Measurements from ENCODE around the gene EPC2.

The EPC2 gene

DNA sequence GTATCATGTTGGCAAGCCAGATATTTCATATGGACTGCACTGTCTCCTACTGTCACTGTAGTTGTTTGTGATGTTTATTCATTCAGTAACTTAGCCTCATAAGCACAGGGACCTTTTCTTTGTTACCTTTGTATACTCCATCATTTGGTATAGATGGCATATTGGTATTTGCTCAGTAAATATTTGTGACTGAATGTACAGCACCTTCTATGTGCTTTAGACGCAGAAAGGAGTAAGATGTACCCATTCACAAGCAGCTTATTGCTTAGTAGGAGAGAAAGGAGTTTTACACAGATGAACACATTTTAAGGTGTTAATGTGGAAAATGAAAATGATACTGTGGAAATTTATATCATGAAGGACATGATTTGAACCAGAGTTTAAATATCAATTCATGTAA lies 12.0 kb downstream of the EPC2 start (continued):
- TF ChIP-seq ZNF292 (tag by site-specific recombination; IDR thresholded peaks at IDR 0.05; ENCODE audit: borderline replicate concordance, low read depth) (no peak), KLF1 (tag by site-specific recombination; IDR thresholded peaks at IDR 0.05) (no peak), ZNF658 (tag by site-specific recombination; IDR thresholded peaks at IDR 0.05) (no peak), ZNF335 (tag by site-specific recombination; conservative IDR thresholded peaks at IDR 0.05) (no peak)

DNA sequence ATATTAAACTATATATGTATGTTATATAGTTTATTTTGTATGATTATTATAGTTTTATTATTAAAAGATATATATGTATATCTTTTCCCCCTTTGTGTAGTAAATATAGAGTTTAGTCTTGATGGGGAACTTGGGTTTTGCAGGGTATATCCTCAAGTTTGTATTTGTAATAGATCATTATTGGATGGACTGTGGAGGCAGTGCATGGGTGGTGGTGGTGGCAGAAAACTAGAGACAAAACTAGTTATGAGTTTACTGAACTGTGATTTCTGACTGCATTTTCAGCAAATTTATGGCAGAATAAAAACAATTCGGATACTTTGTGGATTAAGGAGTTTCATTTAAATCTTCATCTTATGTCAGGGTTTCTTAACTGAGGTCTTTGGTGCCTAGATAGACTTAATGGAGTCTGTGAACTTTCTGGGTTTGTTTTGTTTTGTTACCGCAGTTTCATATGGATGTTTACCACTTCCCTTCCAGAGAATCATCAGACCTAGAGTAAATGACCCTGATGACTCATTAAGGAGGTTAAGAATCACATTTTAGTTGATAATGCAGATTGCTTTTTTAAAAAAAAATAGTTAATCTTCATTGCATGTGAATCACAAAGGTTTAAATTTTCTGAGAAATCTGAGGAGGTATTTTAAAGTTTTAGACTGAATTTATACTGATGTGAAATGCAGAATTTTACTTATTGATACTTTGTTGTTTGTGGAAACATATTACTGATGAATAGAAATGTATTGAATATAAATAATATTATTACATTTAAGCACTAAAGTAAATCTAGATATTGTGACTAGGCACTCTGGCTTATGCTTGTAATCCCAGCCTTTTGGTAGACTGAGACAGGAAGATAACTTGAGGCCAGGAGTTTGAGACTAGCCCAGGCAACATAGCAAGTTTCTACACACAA lies 14.5 kb downstream of the EPC2 start:
- TF ChIP-seq, protein P1, sequence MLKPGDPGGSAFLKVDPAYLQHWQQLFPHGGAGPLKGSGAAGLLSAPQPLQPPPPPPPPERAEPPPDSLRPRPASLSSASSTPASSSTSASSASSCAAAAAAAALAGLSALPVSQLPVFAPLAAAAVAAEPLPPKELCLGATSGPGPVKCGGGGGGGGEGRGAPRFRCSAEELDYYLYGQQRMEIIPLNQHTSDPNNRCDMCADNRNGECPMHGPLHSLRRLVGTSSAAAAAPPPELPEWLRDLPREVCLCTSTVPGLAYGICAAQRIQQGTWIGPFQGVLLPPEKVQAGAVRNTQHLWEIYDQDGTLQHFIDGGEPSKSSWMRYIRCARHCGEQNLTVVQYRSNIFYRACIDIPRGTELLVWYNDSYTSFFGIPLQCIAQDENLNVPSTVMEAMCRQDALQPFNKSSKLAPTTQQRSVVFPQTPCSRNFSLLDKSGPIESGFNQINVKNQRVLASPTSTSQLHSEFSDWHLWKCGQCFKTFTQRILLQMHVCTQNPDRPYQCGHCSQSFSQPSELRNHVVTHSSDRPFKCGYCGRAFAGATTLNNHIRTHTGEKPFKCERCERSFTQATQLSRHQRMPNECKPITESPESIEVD (tag by site-specific recombination; IDR thresholded peaks at IDR 0.05) = peak; percentile 84
- peak; percentile 31; the same call in 1 of the 2 replicates for TF ChIP-seq WT1 (tag by site-specific recombination; IDR thresholded peaks at IDR 0.05)
- TF ChIP-seq, protein P2, sequence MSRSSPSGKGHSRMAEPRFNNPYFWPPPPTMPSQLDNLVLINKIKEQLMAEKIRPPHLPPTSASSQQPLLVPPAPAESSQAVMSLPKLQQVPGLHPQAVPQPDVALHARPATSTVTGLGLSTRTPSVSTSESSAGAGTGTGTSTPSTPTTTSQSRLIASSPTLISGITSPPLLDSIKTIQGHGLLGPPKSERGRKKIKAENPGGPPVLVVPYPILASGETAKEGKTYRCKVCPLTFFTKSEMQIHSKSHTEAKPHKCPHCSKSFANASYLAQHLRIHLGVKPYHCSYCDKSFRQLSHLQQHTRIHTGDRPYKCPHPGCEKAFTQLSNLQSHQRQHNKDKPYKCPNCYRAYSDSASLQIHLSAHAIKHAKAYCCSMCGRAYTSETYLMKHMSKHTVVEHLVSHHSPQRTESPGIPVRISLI (tag by site-specific recombination; IDR thresholded peaks at IDR 0.05) = 0 out of 2 replicates have a peak, but pooled peaks have one; percentile 45
- TF ChIP-seq, protein P3, sequence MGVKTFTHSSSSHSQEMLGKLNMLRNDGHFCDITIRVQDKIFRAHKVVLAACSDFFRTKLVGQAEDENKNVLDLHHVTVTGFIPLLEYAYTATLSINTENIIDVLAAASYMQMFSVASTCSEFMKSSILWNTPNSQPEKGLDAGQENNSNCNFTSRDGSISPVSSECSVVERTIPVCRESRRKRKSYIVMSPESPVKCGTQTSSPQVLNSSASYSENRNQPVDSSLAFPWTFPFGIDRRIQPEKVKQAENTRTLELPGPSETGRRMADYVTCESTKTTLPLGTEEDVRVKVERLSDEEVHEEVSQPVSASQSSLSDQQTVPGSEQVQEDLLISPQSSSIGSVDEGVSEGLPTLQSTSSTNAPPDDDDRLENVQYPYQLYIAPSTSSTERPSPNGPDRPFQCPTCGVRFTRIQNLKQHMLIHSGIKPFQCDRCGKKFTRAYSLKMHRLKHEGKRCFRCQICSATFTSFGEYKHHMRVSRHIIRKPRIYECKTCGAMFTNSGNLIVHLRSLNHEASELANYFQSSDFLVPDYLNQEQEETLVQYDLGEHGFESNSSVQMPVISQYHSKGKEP (tag by site-specific recombination; IDR thresholded peaks at IDR 0.05) = no peak
- Histone ChIP-seq H3K4me3 (ENCODE audit: low read depth, low read length) (no peak overlapping the region), H3K4me1 (ENCODE audit: control insufficient read depth, insufficient read depth, low read length) (peaks cover 21% of the 10 kb centered on the region), H3K27ac (ENCODE audit: extremely low read depth, low read depth, low read length) (no peak overlapping the region), H3K36me3 (ENCODE audit: control insufficient read depth in 2 of 2, insufficient read depth in 1 of 2, low read length in 2 of 2) (no peaks in the 10 kb centered on the region), H3K9me3 (ENCODE audit: control insufficient read depth, insufficient read depth, low read depth, low read length) (no peaks in the 10 kb centered on the region)
- CTCF ChIA-PET = no interaction called here
- POLR2A ChIA-PET = no interaction called here

DNA sequence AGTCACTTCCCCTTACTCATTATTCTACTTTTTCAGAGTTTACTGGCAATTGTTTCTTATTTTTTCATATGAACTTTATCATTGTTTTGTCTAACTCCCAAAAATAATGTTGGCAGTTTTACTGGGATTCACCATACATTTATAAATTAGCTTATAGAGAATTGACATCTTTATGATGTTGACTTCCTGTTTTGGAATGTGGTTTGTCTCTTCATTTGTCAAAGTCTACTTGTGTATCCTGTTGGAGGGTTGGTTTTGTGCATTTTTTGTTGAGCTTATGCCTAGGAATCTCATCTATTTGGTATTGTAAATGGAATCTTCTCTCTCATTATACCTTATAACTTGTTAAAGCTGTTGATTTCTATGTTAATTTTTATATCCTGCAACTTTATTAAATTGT lies 16.4 kb downstream of the EPC2 start:
- Histone ChIP-seq H3K4me3 (ENCODE audit: low read depth, low read length) (no peak overlapping the region), H3K4me1 (ENCODE audit: control insufficient read depth, insufficient read depth, low read length) (peaks cover 24% of the 10 kb centered on the region), H3K9me3 (ENCODE audit: control insufficient read depth, insufficient read depth, low read depth, low read length) (no peaks in the 10 kb centered on the region), H3K27ac (ENCODE audit: extremely low read depth, low read depth, low read length) (no peak overlapping the region), H3K36me3 (ENCODE audit: control insufficient read depth in 2 of 2, insufficient read depth in 1 of 2, low read length in 2 of 2) (no peaks in the 10 kb centered on the region)
- ChIA-PET POLR2A (no interaction called here), CTCF (interaction anchor here (0.6 to 0.7 kb wide), 2 partner anchors 12 to 71 kb away, joined by 3 read pairs; no protein-coding TSS in a partner anchor)
- TF ChIP-seq, protein P2 (tag by site-specific recombination; IDR thresholded peaks at IDR 0.05) = no peak
- no peak for TF ChIP-seq ZSCAN23 (tag by site-specific recombination; IDR thresholded peaks at IDR 0.05)
- TF ChIP-seq, protein P4, sequence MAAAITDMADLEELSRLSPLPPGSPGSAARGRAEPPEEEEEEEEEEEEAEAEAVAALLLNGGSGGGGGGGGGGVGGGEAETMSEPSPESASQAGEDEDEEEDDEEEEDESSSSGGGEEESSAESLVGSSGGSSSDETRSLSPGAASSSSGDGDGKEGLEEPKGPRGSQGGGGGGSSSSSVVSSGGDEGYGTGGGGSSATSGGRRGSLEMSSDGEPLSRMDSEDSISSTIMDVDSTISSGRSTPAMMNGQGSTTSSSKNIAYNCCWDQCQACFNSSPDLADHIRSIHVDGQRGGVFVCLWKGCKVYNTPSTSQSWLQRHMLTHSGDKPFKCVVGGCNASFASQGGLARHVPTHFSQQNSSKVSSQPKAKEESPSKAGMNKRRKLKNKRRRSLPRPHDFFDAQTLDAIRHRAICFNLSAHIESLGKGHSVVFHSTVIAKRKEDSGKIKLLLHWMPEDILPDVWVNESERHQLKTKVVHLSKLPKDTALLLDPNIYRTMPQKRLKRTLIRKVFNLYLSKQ (tag by site-specific recombination; IDR thresholded peaks at IDR 0.05; ENCODE audit: borderline replicate concordance) = no peak
- TF ChIP-seq SP3 (tag by site-specific recombination; IDR thresholded peaks at IDR 0.05) = no peak
- TF ChIP-seq ZNF138 (tag by site-specific recombination; IDR thresholded peaks at IDR 0.05; ENCODE audit: borderline replicate concordance) = no peak
- TF ChIP-seq GLI2 (tag by site-specific recombination; IDR thresholded peaks at IDR 0.05; ENCODE audit: borderline replicate concordance, low read depth) = no peak
- no peak for TF ChIP-seq ZNF629 (tag by site-specific recombination; IDR thresholded peaks at IDR 0.05)
- TF ChIP-seq ZBTB1 (tag by site-specific recombination; IDR thresholded peaks at IDR 0.05) = no peak
- TF ChIP-seq ZNF670 (tag by site-specific recombination; IDR thresholded peaks at IDR 0.05; ENCODE audit: low read depth) = no peak
- no peak for TF ChIP-seq ZNF626 (tag by site-specific recombination; IDR thresholded peaks at IDR 0.05)
- no peak for TF ChIP-seq ZNF354C (tag by site-specific recombination; IDR thresholded peaks at IDR 0.05; ENCODE audit: borderline replicate concordance, low read depth)
- TF ChIP-seq ZNF302 (tag by site-specific recombination; IDR thresholded peaks at IDR 0.05; ENCODE audit: low read depth) = no peak
- TF ChIP-seq, protein P5, sequence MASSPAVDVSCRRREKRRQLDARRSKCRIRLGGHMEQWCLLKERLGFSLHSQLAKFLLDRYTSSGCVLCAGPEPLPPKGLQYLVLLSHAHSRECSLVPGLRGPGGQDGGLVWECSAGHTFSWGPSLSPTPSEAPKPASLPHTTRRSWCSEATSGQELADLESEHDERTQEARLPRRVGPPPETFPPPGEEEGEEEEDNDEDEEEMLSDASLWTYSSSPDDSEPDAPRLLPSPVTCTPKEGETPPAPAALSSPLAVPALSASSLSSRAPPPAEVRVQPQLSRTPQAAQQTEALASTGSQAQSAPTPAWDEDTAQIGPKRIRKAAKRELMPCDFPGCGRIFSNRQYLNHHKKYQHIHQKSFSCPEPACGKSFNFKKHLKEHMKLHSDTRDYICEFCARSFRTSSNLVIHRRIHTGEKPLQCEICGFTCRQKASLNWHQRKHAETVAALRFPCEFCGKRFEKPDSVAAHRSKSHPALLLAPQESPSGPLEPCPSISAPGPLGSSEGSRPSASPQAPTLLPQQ (tag by site-specific recombination; IDR thresholded peaks at IDR 0.05) = no peak

Measured in HEK293 (cell line).